Glutamatergic neuron (in vitro differentiated cells): ENCODE results near the gene DLX3. TPM values are rescaled to one million over a fixed set of nuclear protein-coding genes. Genes with fewer than 3 reads are reported as not detected.

ENCODE experiments used
- DNase-seq: peaks from one replicate; pipeline ENCODE4 v3.0.0; 2022
- H3K27ac Mint-ChIP-seq: one replicate; pipeline ENCODE4 v1.8.0; 2020; ENCODE audit warnings: mild to moderate bottlenecking, mixed read lengths, inconsistent platforms; ENCODE audit not compliant: unreplicated experiment
- H3K27me3 Mint-ChIP-seq: one replicate; pipeline ENCODE4 v1.8.0; 2020; ENCODE audit warnings: mild to moderate bottlenecking, moderate library complexity, mixed read lengths, inconsistent platforms; ENCODE audit not compliant: unreplicated experiment
- H3K36me3 Mint-ChIP-seq: one replicate; pipeline ENCODE4 v1.8.0; 2020; ENCODE audit warnings: mild to moderate bottlenecking, mixed read lengths, inconsistent platforms; ENCODE audit not compliant: unreplicated experiment
- H3K4me1 Mint-ChIP-seq: one replicate; pipeline ENCODE4 v1.8.0; 2020; ENCODE audit warnings: mild to moderate bottlenecking, low read depth, mixed read lengths, inconsistent platforms; ENCODE audit not compliant: unreplicated experiment
- H3K4me3 Mint-ChIP-seq: one replicate; pipeline ENCODE4 v1.8.0; 2020; ENCODE audit warnings: mild to moderate bottlenecking, mixed read lengths, inconsistent platforms; ENCODE audit not compliant: unreplicated experiment
- H3K9me3 Mint-ChIP-seq: one replicate; pipeline ENCODE4 v1.8.0; 2020; ENCODE audit warnings: mild to moderate bottlenecking, moderate library complexity, mixed read lengths, inconsistent platforms; ENCODE audit not compliant: unreplicated experiment
- CTCF ChIP-seq: fragments of 200-600 bp; sonication (generic); IDR thresholded peaks from one replicate; pipeline ENCODE4 v1.5.0; 2021; ENCODE audit not compliant: partially characterized antibody, unreplicated experiment
- total RNA-seq: library from RNA; stranded (reverse); fragmentation: NEBNext Ultra II Directional; extraction: Animal tissue kit (Norgen Biotek cat#: 25700); gene quantifications from one replicate; pipeline ENCODE4 v1.2.1, GENCODE V29; 2021; ENCODE audit not compliant: unreplicated experiment

DLX3 gene
- total RNA-seq, 1 donor from 2014 or later: 0.37 TPM

- no peaks in the 10 kb centered on the region for H3K9me3 Mint-ChIP-seq
- H3K27ac Mint-ChIP-seq: no peak overlapping the region
- peak; percentile 93 for DNase-seq
- no peak overlapping the region for H3K4me3 Mint-ChIP-seq
- no peaks in the 10 kb centered on the region for H3K4me1 Mint-ChIP-seq
- H3K27me3 Mint-ChIP-seq: peaks cover 13% of the 10 kb centered on the region
- H3K36me3 Mint-ChIP-seq: no peaks in the 10 kb centered on the region
- TF ChIP-seq CTCF: peak; percentile 81
Measured at GRCh38 chr17:49952209-49952911, 42.7 kb downstream of the DLX3 start.

GRCh38 chr17:49951362-49952082 lies 43.5 kb downstream of the DLX3 start:
- Mint-ChIP-seq H3K36me3 (no peaks in the 10 kb centered on the region), H3K27me3 (peaks cover 13% of the 10 kb centered on the region), H3K4me1 (no peaks in the 10 kb centered on the region), H3K9me3 (no peaks in the 10 kb centered on the region), H3K27ac (no peak overlapping the region), H3K4me3 (no peak overlapping the region)
- TF ChIP-seq CTCF: no peak
- no peak for DNase-seq

GRCh38 chr17:49949634-49950033 lies 45.4 kb downstream of the DLX3 start:
- TF ChIP-seq CTCF: no peak
- Mint-ChIP-seq H3K9me3 (no peaks in the 10 kb centered on the region), H3K36me3 (no peaks in the 10 kb centered on the region), H3K27ac (peak overlapping the region; percentile 10), H3K4me1 (no peaks in the 10 kb centered on the region), H3K27me3 (peaks cover 13% of the 10 kb centered on the region), H3K4me3 (no peak overlapping the region)
- DNase-seq: no peak

GRCh38 chr17:49946964-49947584 lies 48.0 kb downstream of the DLX3 start:
- peaks cover 3% of the 10 kb centered on the region for H3K9me3 Mint-ChIP-seq
- no peaks in the 10 kb centered on the region for H3K36me3 Mint-ChIP-seq
- H3K27me3 Mint-ChIP-seq: peaks cover 3% of the 10 kb centered on the region
- no peak overlapping the region for H3K4me3 Mint-ChIP-seq
- H3K27ac Mint-ChIP-seq: no peak overlapping the region
- H3K4me1 Mint-ChIP-seq: no peaks in the 10 kb centered on the region
- no peak for TF ChIP-seq CTCF
- no peak for DNase-seq

GRCh38 chr17:49946208-49946607 lies 48.8 kb downstream of the DLX3 start:
- Mint-ChIP-seq H3K36me3 (no peaks in the 10 kb centered on the region), H3K27me3 (peaks cover 3% of the 10 kb centered on the region), H3K4me1 (no peaks in the 10 kb centered on the region), H3K27ac (no peak overlapping the region), H3K9me3 (peaks cover 3% of the 10 kb centered on the region), H3K4me3 (no peak overlapping the region)
- no peak for TF ChIP-seq CTCF
- no peak for DNase-seq
